ENCODE measurements around the gene PSMG3.

- no peak for TF ChIP-seq CTCF (IDR thresholded peaks at IDR 0.05; ENCODE audit: low read length)
- no peak for TF ChIP-seq EZH2 (IDR thresholded peaks at IDR 0.05; ENCODE audit: borderline replicate concordance, low read length)
These were observed 35.3 kb downstream of the PSMG3 start for GRCh38 chr7:1534330-1535099.

Data from OCI-LY1 (cell line).